ENCODE results near the gene OLIG2. TPM values are rescaled to one million over a fixed set of nuclear protein-coding genes. Genes with fewer than 3 reads are reported as not detected.

OLIG2 gene
- total and polyA plus RNA-seq, 2 of the 13 experiments (the other 11 are each of a cell fraction or from before 2014, with no cell fraction given), result not detected

GRCh38 chr21:32991361-32991760 lies 34.4 kb upstream of the OLIG2 start:
- ChIA-PET POLR2A (no interaction called here), CTCF (ENCODE audit: low intra/inter-chr PET ratio, low total read pairs) (no interaction called here)
- Histone ChIP-seq H3K4me3 (replicated peaks in 1 of 3; ENCODE audit: insufficient read depth in 1 of 3, low read depth in 2 of 3, low read length in 3 of 3) (no peak overlapping the region), H3K9ac (ENCODE audit: insufficient read depth, low read depth, low read length) (no peak overlapping the region), H3K79me2 (ENCODE audit: insufficient read depth, low read length) (no peaks in the 10 kb centered on the region), H4K20me1 (ENCODE audit: insufficient read depth, low read length) (no peaks in the 10 kb centered on the region), H3K36me3 (replicated peaks in 1 of 2; ENCODE audit: control insufficient read depth in 1 of 2, insufficient read depth in 2 of 2, low read length in 2 of 2) (no peaks in the 10 kb centered on the region), H3K9me3 (ENCODE audit: low read length) (no peaks in the 10 kb centered on the region), H2AFZ (ENCODE audit: low read length) (no peak overlapping the region), H3K27ac (ENCODE audit: extremely low read length, insufficient read depth, low read length) (no peak overlapping the region), H3K4me2 (ENCODE audit: low read depth, low read length) (no peak overlapping the region), H3K4me1 (ENCODE audit: insufficient read depth, low read length) (no peaks in the 10 kb centered on the region), H3K27me3 (ENCODE audit: control insufficient read depth in 1 of 2, insufficient read depth in 2 of 2, low read length in 2 of 2) (0 out of 5 replicates have a peak, but pooled peaks cover 0 to 15% of the 10 kb centered on the region in 2 experiments)
- DNase-seq (ENCODE audit: low spot score), result no peak
- FAIRE-seq, result no peak
- no peak for ATAC-seq
- 0% methylated on average over 8 of the region's 8 CpGs for WGBS (ENCODE audit: low lambda C conversion rate)
- TF ChIP-seq ATF1 (CRISPR knock-in tag; IDR thresholded peaks at IDR 0.05) (no peak), RERE (CRISPR knock-in tag; IDR thresholded peaks at IDR 0.05; ENCODE audit: low read depth) (no peak), MAFF (IDR thresholded peaks at IDR 0.05; ENCODE audit: low read depth, low read length) (no peak), MAFG (CRISPR knock-in tag; IDR thresholded peaks at IDR 0.05) (no peak), XBP1 (CRISPR knock-in tag; IDR thresholded peaks at IDR 0.05) (no peak), MATR3 (CRISPR knock-in tag; IDR thresholded peaks at IDR 0.05) (no peak), FOXK2 (IDR thresholded peaks at IDR 0.05) (no peak), HCFC1 (IDR thresholded peaks at IDR 0.05; ENCODE audit: low read depth, low read length) (no peak), ZNF629 (CRISPR knock-in tag; conservative IDR thresholded peaks at IDR 0.05) (no peak), NKX3-1 (CRISPR knock-in tag; IDR thresholded peaks at IDR 0.05) (no peak), TEAD2 (CRISPR knock-in tag; IDR thresholded peaks at IDR 0.05) (no peak), ZNF660 (CRISPR knock-in tag; IDR thresholded peaks at IDR 0.05; ENCODE audit: borderline replicate concordance, low read depth) (no peak), GTF2F1 (IDR thresholded peaks at IDR 0.05; ENCODE audit: low read length) (no peak), SUZ12 (IDR thresholded peaks at IDR 0.05; ENCODE audit: low read depth, low read length) (no peak), ZNF652 (CRISPR knock-in tag; IDR thresholded peaks at IDR 0.05; ENCODE audit: borderline replicate concordance, low read depth) (no peak), ZNF703 (CRISPR knock-in tag; IDR thresholded peaks at IDR 0.05; ENCODE audit: borderline replicate concordance) (no peak), ZNF572 (CRISPR knock-in tag; IDR thresholded peaks at IDR 0.05) (no peak), WIZ (CRISPR knock-in tag; IDR thresholded peaks at IDR 0.05) (no peak)
- intact Hi-C loops (cut with micrococcal nuclease; ENCODE audit: unreplicated experiment) (no loop called here), in situ Hi-C loops (cut with HindIII; ENCODE audit: extremely low pct_ligation_motif_present, low pct_unique_long_range_greater_than_20kb) (loop anchor here (10.0 kb wide), 1 partner anchor 203 kb away; no protein-coding TSS in a partner anchor)
- BruUV-seq (replicated peaks), result no TSS peak

All from HepG2 (cell line).